ENCODE measurements around the gene ABI3BP.

Gene ABI3BP

GRCh38 chr3:100706365-100706764, 286.9 kb downstream of the ABI3BP start:
- no peaks in the 10 kb centered on the region for H3K9me3 ChIP-seq
- peaks cover 18% of the 10 kb centered on the region for H3K27me3 ChIP-seq
- H3K4me1 ChIP-seq (ENCODE audit: control insufficient read depth in 1 of 2, insufficient read depth in 1 of 2, low read depth in 1 of 2, low read length in 1 of 2): peaks cover 19% of the 10 kb centered on the region in 2 experiments
- no peak overlapping the region for H3K27ac ChIP-seq
- no peak for TF ChIP-seq CTCF (IDR thresholded peaks at IDR 0.05)
- no peaks in the 10 kb centered on the region for H3K36me3 ChIP-seq
- H3K4me3 ChIP-seq (ENCODE audit: low read depth in 1 of 2, low read length in 1 of 2): no peak overlapping the region

GRCh38 chr3:100703865-100704264, 289.4 kb downstream of the ABI3BP start:
- no peak overlapping the region for H3K27ac ChIP-seq
- H3K4me3 ChIP-seq (ENCODE audit: low read depth in 1 of 2, low read length in 1 of 2): no peak overlapping the region
- TF ChIP-seq CTCF (IDR thresholded peaks at IDR 0.05): no peak
- H3K9me3 ChIP-seq: no peaks in the 10 kb centered on the region
- H3K4me1 ChIP-seq (ENCODE audit: control insufficient read depth in 1 of 2, insufficient read depth in 1 of 2, low read depth in 1 of 2, low read length in 1 of 2): peaks cover 5 to 6% of the 10 kb centered on the region in 2 experiments
- peaks cover 18% of the 10 kb centered on the region for H3K27me3 ChIP-seq
- no peaks in the 10 kb centered on the region for H3K36me3 ChIP-seq

- peaks cover 18% of the 10 kb centered on the region for H3K27me3 ChIP-seq
- no peaks in the 10 kb centered on the region for H3K9me3 ChIP-seq
- H3K27ac ChIP-seq: no peak overlapping the region
- H3K36me3 ChIP-seq: no peaks in the 10 kb centered on the region
- H3K4me3 ChIP-seq (ENCODE audit: low read depth in 1 of 2, low read length in 1 of 2): no peak overlapping the region
- no peak for TF ChIP-seq CTCF (IDR thresholded peaks at IDR 0.05)
- H3K4me1 ChIP-seq (ENCODE audit: control insufficient read depth in 1 of 2, insufficient read depth in 1 of 2, low read depth in 1 of 2, low read length in 1 of 2): no peaks in the 10 kb centered on the region
Measured at GRCh38 chr3:100702980-100703345, 290.3 kb downstream of the ABI3BP start.

- Histone ChIP-seq H3K9me3 (no peaks in the 10 kb centered on the region), H3K4me1 (ENCODE audit: control insufficient read depth in 1 of 2, insufficient read depth in 1 of 2, low read depth in 1 of 2, low read length in 1 of 2) (no peaks in the 10 kb centered on the region), H3K27me3 (peaks cover 15% of the 10 kb centered on the region), H3K27ac (no peak overlapping the region), H3K4me3 (ENCODE audit: low read depth in 1 of 2, low read length in 1 of 2) (no peak overlapping the region), H3K36me3 (no peaks in the 10 kb centered on the region)
- no peak for TF ChIP-seq CTCF (IDR thresholded peaks at IDR 0.05)
Measured at GRCh38 chr3:100702082-100702979, 290.9 kb downstream of the ABI3BP start.

GRCh38 chr3:100700708-100701107, 292.5 kb downstream of the ABI3BP start:
- Histone ChIP-seq H3K27ac (no peak overlapping the region), H3K36me3 (no peaks in the 10 kb centered on the region), H3K4me1 (ENCODE audit: control insufficient read depth in 1 of 2, insufficient read depth in 1 of 2, low read depth in 1 of 2, low read length in 1 of 2) (no peaks in the 10 kb centered on the region), H3K9me3 (no peaks in the 10 kb centered on the region), H3K4me3 (ENCODE audit: low read depth in 1 of 2, low read length in 1 of 2) (no peak overlapping the region), H3K27me3 (no peaks in the 10 kb centered on the region)
- no peak for TF ChIP-seq CTCF (IDR thresholded peaks at IDR 0.05)

Data from neutrophil (primary cell).